ENCODE measurements around the gene CDT1. TPM values are rescaled to one million over a fixed set of nuclear protein-coding genes. Genes with fewer than 3 reads are reported as not detected.
A peak's percentile ranks its signal among the peaks of the same experiment; 100 is the strongest.

CDT1 gene
- total and polyA plus RNA-seq, 4 donors = 0.05 to 1.5 (median 0.94) TPM

- Histone ChIP-seq H3K27ac (ENCODE audit: low read depth in 1 of 2, low read length in 2 of 2) (peak overlapping the region; percentile 64), H3K4me3 (ENCODE audit: low read length in 2 of 2) (peak overlapping the region; percentile 41 to 55), H3K27me3 (ENCODE audit: control insufficient read depth in 1 of 2, insufficient read depth in 2 of 2, low read length in 1 of 2) (no peaks in the 10 kb centered on the region), H3K9me3 (ENCODE audit: control insufficient read depth, low read length) (no peaks in the 10 kb centered on the region), H3K36me3 (ENCODE audit: control insufficient read depth in 1 of 2, insufficient read depth in 2 of 2, low read length in 1 of 2) (no peaks in the 10 kb centered on the region), H3K4me1 (ENCODE audit: control insufficient read depth in 1 of 2, insufficient read depth in 2 of 2, low read length in 2 of 2) (no peaks in the 10 kb centered on the region)
- peak; percentile 90 for ATAC-seq (ENCODE audit: low FRiP score)
- intact Hi-C loops (cut with DNase I) = loop anchor here (5.0 kb wide), 2 partner anchors 46 to 406 kb away; partner anchors contain the start of genes GALNS (in 1 of the 2), TRAPPC2L (in 1 of the 2) and ZNF778 (in 1 of the 2)
- DNase-seq = peak; percentile 88 to 94
- 1% methylated on average over 54 to 65 of the region's 65 CpGs for WGBS, 2 donors
Measured at GRCh38 chr16:88810912-88811768, 7.6 kb downstream of the CDT1 start.

- H3K27ac ChIP-seq (ENCODE audit: low read depth in 1 of 2, low read length in 2 of 2) = peak within 1 kb of the TSS; percentile 64 to 81
- no peaks in the 10 kb centered on the region for H3K27me3 ChIP-seq (ENCODE audit: control insufficient read depth in 1 of 2, insufficient read depth in 2 of 2, low read length in 1 of 2)
- ATAC-seq (ENCODE audit: low FRiP score) = peak; percentile 95
- DNase-seq = peak; percentile 96 to 99
- H3K4me1 ChIP-seq (ENCODE audit: control insufficient read depth in 1 of 2, insufficient read depth in 2 of 2, low read length in 2 of 2) = no peaks in the 10 kb centered on the region
- no peaks in the 10 kb centered on the region for H3K36me3 ChIP-seq (ENCODE audit: control insufficient read depth in 1 of 2, insufficient read depth in 2 of 2, low read length in 1 of 2)
- intact Hi-C loops (cut with DNase I) = loop anchor here (1.0 to 5.0 kb wide), 3 partner anchors 45 to 405 kb away; partner anchors contain the start of genes TRAPPC2L (in 2 of the 2), GALNS (in 1 of the 2) and ZNF778 (in 1 of the 2)
- WGBS, 2 donors = 0% methylated on average over 38 to 84 of the region's 84 CpGs
- peak within 1 kb of the TSS; percentile 47 to 55 for H3K4me3 ChIP-seq (ENCODE audit: low read length in 2 of 2)
- H3K9me3 ChIP-seq (ENCODE audit: control insufficient read depth, low read length) = no peaks in the 10 kb centered on the region
Measured at GRCh38 chr16:88811769-88812512, 8.4 kb downstream of the CDT1 start, which contains the start of gene APRT. Gene APRT, minus strand, starts transcription at chr16:88811928. Its CDS starts 29 bp downstream, at chr16:88811899.

- Histone ChIP-seq H3K36me3 (ENCODE audit: control insufficient read depth in 1 of 2, insufficient read depth in 2 of 2, low read length in 1 of 2) (no peaks in the 10 kb centered on the region), H3K27me3 (ENCODE audit: control insufficient read depth in 1 of 2, insufficient read depth in 2 of 2, low read length in 1 of 2) (no peaks in the 10 kb centered on the region), H3K27ac (ENCODE audit: low read depth in 1 of 2, low read length in 2 of 2) (peak overlapping the region in 1 of 2 donors; percentile 81), H3K9me3 (ENCODE audit: control insufficient read depth, low read length) (no peaks in the 10 kb centered on the region), H3K4me3 (ENCODE audit: low read length in 2 of 2) (peak overlapping the region; percentile 44 to 47), H3K4me1 (ENCODE audit: control insufficient read depth in 1 of 2, insufficient read depth in 2 of 2, low read length in 2 of 2) (no peaks in the 10 kb centered on the region)
- ATAC-seq (ENCODE audit: low FRiP score) (peak; percentile 0), DNase-seq (peak in 1 of 2 donors; percentile 74)
- WGBS, 2 donors = 52 to 56% methylated on average over 31 to 37 of the region's 37 CpGs
- intact Hi-C loops (cut with DNase I) = loop anchor here (1.0 to 5.0 kb wide), 3 partner anchors 45 to 405 kb away; partner anchors contain the start of genes TRAPPC2L (in 2 of the 2), GALNS (in 1 of the 2) and ZNF778 (in 1 of the 2)
Measured at GRCh38 chr16:88812513-88813268, 9.1 kb downstream of the CDT1 start.

- no peaks in the 10 kb centered on the region for H3K27me3 ChIP-seq (ENCODE audit: control insufficient read depth in 1 of 2, insufficient read depth in 2 of 2, low read length in 1 of 2)
- no peak overlapping the region for H3K27ac ChIP-seq (ENCODE audit: low read depth in 1 of 2, low read length in 2 of 2)
- no peaks in the 10 kb centered on the region for H3K4me1 ChIP-seq (ENCODE audit: control insufficient read depth in 1 of 2, insufficient read depth in 2 of 2, low read length in 2 of 2)
- no peaks in the 10 kb centered on the region for H3K9me3 ChIP-seq (ENCODE audit: control insufficient read depth, low read length)
- no peaks in the 10 kb centered on the region for H3K36me3 ChIP-seq (ENCODE audit: control insufficient read depth in 1 of 2, insufficient read depth in 2 of 2, low read length in 1 of 2)
- DNase-seq (no peak), ATAC-seq (ENCODE audit: low FRiP score) (no peak)
- intact Hi-C loops (cut with DNase I) = loop anchor here (5.0 kb wide), 2 partner anchors 44 to 404 kb away; partner anchors contain the start of genes GALNS (in 1 of the 2), TRAPPC2L (in 1 of the 2) and ZNF778 (in 1 of the 2)
- H3K4me3 ChIP-seq (ENCODE audit: low read length in 2 of 2) = no peak overlapping the region
- 72 to 77% methylated on average over 26 of the region's 26 CpGs for WGBS, 2 donors
Measured at GRCh38 chr16:88813269-88814143, 9.9 kb downstream of the CDT1 start.

GRCh38 chr16:88814144-88814502, 10.5 kb downstream of the CDT1 start:
- ATAC-seq (ENCODE audit: low FRiP score) (no peak), DNase-seq (no peak)
- intact Hi-C loops (cut with DNase I) = loop anchor here (5.0 kb wide), 2 partner anchors 43 to 403 kb away; partner anchors contain the start of genes GALNS (in 1 of the 2), TRAPPC2L (in 1 of the 2) and ZNF778 (in 1 of the 2)
- Histone ChIP-seq H3K36me3 (ENCODE audit: control insufficient read depth in 1 of 2, insufficient read depth in 2 of 2, low read length in 1 of 2) (no peaks in the 10 kb centered on the region), H3K4me3 (ENCODE audit: low read length in 2 of 2) (no peak overlapping the region), H3K9me3 (ENCODE audit: control insufficient read depth, low read length) (no peaks in the 10 kb centered on the region), H3K27me3 (ENCODE audit: control insufficient read depth in 1 of 2, insufficient read depth in 2 of 2, low read length in 1 of 2) (no peaks in the 10 kb centered on the region), H3K4me1 (ENCODE audit: control insufficient read depth in 1 of 2, insufficient read depth in 2 of 2, low read length in 2 of 2) (no peaks in the 10 kb centered on the region), H3K27ac (ENCODE audit: low read depth in 1 of 2, low read length in 2 of 2) (no peak overlapping the region)
- 88 to 90% methylated on average over 13 of the region's 13 CpGs for WGBS, 2 donors

- no peak for DNase-seq
- intact Hi-C loops (cut with DNase I) = no loop called here
- Histone ChIP-seq H3K4me3 (ENCODE audit: low read length in 2 of 2) (no peak overlapping the region), H3K27me3 (ENCODE audit: control insufficient read depth in 1 of 2, insufficient read depth in 2 of 2, low read length in 1 of 2) (no peaks in the 10 kb centered on the region), H3K27ac (ENCODE audit: low read depth in 1 of 2, low read length in 2 of 2) (no peak overlapping the region), H3K9me3 (ENCODE audit: control insufficient read depth, low read length) (no peaks in the 10 kb centered on the region), H3K36me3 (ENCODE audit: control insufficient read depth in 1 of 2, insufficient read depth in 2 of 2, low read length in 1 of 2) (no peaks in the 10 kb centered on the region), H3K4me1 (ENCODE audit: control insufficient read depth in 1 of 2, insufficient read depth in 2 of 2, low read length in 2 of 2) (no peaks in the 10 kb centered on the region)
- ATAC-seq (ENCODE audit: low FRiP score) = no peak
- 82 to 88% methylated on average over 10 of the region's 10 CpGs for WGBS, 2 donors
Measured at GRCh38 chr16:88815227-88815626, 11.6 kb downstream of the CDT1 start.

GRCh38 chr16:88815901-88816589, 12.5 kb downstream of the CDT1 start:
- ATAC-seq (ENCODE audit: low FRiP score) (no peak), DNase-seq (no peak)
- H3K9me3 ChIP-seq (ENCODE audit: control insufficient read depth, low read length) = no peaks in the 10 kb centered on the region
- no peaks in the 10 kb centered on the region for H3K36me3 ChIP-seq (ENCODE audit: control insufficient read depth in 1 of 2, insufficient read depth in 2 of 2, low read length in 1 of 2)
- intact Hi-C loops (cut with DNase I) = no loop called here
- no peaks in the 10 kb centered on the region for H3K27me3 ChIP-seq (ENCODE audit: control insufficient read depth in 1 of 2, insufficient read depth in 2 of 2, low read length in 1 of 2)
- no peak overlapping the region for H3K27ac ChIP-seq (ENCODE audit: low read depth in 1 of 2, low read length in 2 of 2)
- H3K4me3 ChIP-seq (ENCODE audit: low read length in 2 of 2) = no peak overlapping the region
- 53 to 62% methylated on average over 19 of the region's 19 CpGs for WGBS, 2 donors
- H3K4me1 ChIP-seq (ENCODE audit: control insufficient read depth in 1 of 2, insufficient read depth in 2 of 2, low read length in 2 of 2) = no peaks in the 10 kb centered on the region

Measured in aorta (tissue), 5 donors.